Medulla oblongata (tissue), 1 donor: ENCODE results near the gene CABP4.
"Not testable (repeated sequence)": the region's sequence is repeated elsewhere in the genome, so short reads cannot be mapped to it uniquely, and the experiment has no call there.

ENCODE experiments used
- DNase-seq: peaks from one replicate; pipeline ENCODE4 v3.0.0-alpha.2; 2015; ENCODE audit errors: extremely low spot score

CABP4 gene

GRCh38 chr11:67482275-67482826 lies 27.2 kb downstream of the CABP4 start:
- no peak for DNase-seq

GRCh38 chr11:67482827-67483798 lies 28.0 kb downstream of the CABP4 start, which contains the start of gene AIP:
TSS of gene AIP (plus strand) at chr11:67483026. CDS start at chr11:67483159, 133 bp downstream.
- peak; percentile 99 for DNase-seq

- DNase-seq = no peak
These were observed 28.9 kb downstream of the CABP4 start for GRCh38 chr11:67483831-67484665.

- peak; percentile 57 for DNase-seq
These were observed 29.7 kb downstream of the CABP4 start for GRCh38 chr11:67484847-67485311.

- DNase-seq = not testable (repeated sequence)
These were observed 30.8 kb downstream of the CABP4 start for GRCh38 chr11:67485873-67486361.

GRCh38 chr11:67486481-67487195 lies 31.5 kb downstream of the CABP4 start:
- no peak for DNase-seq

GRCh38 chr11:67489203-67489884 lies 34.2 kb downstream of the CABP4 start:
- no peak for DNase-seq

GRCh38 chr11:67489885-67490726 lies 35.0 kb downstream of the CABP4 start:
- no peak for DNase-seq

- no peak for DNase-seq
These were observed 35.5 kb downstream of the CABP4 start for GRCh38 chr11:67490727-67491065.

GRCh38 chr11:67491276-67492068 lies 36.3 kb downstream of the CABP4 start:
- DNase-seq = no peak

GRCh38 chr11:67492069-67492727 lies 37.0 kb downstream of the CABP4 start:
- no peak for DNase-seq

- DNase-seq = no peak
These were observed 37.8 kb downstream of the CABP4 start for GRCh38 chr11:67492801-67493547.

GRCh38 chr11:67493548-67494370 lies 38.6 kb downstream of the CABP4 start:
- no peak for DNase-seq

GRCh38 chr11:67494371-67495233 lies 39.4 kb downstream of the CABP4 start:
- no peak for DNase-seq

GRCh38 chr11:67495234-67496005 lies 40.3 kb downstream of the CABP4 start:
- no peak for DNase-seq
